GM18505 (cell line): Measurements from ENCODE around the gene FANCI.

Experiments
- ATAC-seq: cut with Tn5 transposase; IDR thresholded peaks from one replicate; pipeline ENCODE4 v1.9.1; 2021; ENCODE audit not compliant: unreplicated experiment
- POLR2A ChIP-seq: IDR thresholded peaks from 4 replicates; pipeline ENCODE4 v1.6.1; 2011; ENCODE audit warnings: borderline replicate concordance; ENCODE audit not compliant: insufficient read depth, insufficient read length; ENCODE audit errors: extremely low read depth

Gene FANCI

DNA sequence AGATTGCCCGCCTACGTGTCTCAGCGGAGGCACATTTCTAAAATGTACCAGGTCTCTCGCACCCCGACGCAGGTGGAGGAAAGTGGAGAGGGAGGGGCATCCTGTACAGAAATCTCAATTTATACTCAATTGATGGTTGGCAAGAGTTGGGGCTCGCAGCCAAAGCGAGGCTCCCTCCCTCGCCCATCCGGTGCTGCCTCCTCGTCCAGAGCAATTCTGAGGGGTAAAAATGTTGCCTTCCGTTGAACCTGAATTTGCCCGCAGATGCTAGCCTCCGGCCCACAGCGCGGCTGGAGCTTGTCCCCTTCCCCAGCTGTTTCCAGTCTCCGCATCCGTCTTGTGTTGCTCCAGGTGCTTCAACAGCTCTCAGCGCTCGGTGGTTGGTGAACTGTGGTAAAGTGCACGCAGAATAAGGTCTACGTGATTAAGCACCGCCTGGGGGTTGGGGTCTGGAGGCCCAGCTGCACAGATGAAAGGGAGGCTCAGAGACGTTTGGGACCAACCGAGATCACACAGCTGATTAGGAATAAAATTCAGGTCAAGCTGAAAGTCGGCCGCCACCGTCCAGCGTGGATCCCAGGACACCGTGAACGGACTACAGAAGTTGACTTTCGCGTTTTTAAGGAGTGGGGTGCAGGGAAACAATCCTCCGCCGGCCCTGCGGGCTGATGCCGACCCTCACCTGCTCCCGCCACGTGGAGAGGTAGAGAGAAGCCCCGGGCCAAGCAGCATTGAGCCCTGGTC lies 91.7 kb downstream of the FANCI start:
- ATAC-seq: no peak
- no peak for TF ChIP-seq POLR2A

DNA sequence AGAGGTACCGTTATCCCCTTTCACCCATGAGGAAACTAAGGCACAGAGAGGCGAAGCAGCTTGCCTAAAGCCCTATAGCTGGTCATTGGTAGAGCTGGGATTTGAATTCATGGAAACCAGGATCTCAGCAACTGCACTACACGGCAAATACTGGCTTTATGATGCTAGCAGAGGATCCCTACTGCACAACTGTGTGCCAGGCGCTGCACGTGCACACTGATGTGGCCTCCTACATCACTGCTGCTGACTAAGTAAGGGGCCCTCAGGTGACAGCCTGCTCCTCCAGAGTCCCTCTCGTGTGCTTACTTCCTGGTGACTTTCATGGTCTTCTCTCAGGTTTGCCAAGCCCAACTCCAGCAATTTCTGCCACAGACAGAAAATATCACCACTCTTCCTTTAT lies 94.3 kb downstream of the FANCI start:
- no peak for ATAC-seq
- no peak for TF ChIP-seq POLR2A

DNA sequence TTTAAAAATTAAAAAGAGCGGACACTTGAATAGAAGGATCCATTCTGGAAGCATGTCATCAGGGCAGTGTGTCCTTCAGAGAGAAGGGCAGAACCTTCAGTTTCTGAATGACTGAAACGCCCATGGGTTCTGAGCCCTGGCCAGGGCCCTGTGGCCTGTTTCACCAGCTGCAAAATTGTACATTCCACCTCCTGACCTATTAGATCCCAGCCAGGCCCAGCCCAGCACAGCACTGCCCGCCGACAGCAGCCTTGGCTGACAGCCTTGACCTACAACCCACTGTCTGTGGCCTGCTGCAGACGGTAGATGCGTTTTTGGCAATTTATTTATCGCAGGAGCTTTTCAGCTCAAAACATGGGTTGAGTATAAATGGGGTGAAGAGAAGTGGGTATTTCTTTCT lies 96.8 kb downstream of the FANCI start:
- TF ChIP-seq POLR2A: no peak
- no peak for ATAC-seq

DNA sequence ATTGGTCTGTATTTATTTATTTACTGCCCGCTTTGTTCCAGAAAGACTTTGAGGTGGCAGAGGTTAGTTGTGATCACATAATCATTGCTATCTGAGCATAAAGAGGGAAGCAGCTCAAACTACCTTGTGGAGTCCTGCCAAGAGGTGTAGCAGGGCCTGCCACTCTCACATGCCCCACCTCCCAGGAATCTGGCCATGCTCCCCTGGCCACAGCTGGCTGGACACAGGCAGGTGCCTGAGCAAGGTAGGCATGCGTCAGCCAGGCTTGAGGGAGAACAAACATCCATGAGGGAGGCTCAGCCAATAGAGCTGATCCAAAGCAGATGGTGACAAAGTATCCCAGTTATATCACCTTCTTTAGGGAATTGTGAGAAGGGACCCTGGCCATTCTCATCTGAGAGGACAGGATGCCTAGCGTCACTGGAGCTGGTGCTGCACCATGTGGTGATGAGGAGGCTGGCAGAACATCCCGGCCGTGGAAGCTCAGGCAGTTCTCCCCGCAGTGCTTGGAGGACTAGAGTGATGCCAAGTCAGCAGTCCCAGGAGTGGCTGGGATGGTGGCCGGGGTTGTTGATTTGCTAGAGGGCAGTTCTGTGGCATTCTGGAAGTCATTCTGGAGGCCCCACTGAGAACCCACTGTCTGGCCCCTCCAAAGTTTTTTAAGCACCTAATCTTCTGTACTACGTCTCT lies 97.7 kb downstream of the FANCI start:
- TF ChIP-seq POLR2A: no peak
- no peak for ATAC-seq

- no peak for ATAC-seq
- no peak for TF ChIP-seq POLR2A
Observed at GRCh38 chr15:89342840-89343239, 99.1 kb downstream of the FANCI start.

DNA sequence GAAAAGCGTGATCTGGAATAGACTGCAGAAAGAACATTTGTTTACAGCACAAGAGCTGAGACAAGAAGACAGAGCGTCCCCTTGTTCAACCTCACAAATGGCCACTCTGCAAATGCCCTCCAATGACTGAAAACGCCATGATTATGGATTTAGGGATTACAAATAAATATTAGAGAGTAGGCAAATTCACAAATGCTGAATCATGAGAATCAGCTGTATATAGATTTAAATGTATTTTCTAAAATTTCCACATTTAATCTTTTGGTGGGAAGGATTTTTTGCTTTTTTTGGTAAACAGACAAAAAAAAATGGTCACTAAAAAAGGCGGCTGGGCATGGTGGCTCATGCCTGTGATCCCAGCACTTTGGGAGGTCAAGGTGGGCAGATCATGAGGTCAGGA lies 101.5 kb downstream of the FANCI start:
- TF ChIP-seq POLR2A: no peak
- ATAC-seq: no peak

GRCh38 chr15:89346516-89347231 lies 102.9 kb downstream of the FANCI start:
- TF ChIP-seq POLR2A: no peak
- no peak for ATAC-seq

DNA sequence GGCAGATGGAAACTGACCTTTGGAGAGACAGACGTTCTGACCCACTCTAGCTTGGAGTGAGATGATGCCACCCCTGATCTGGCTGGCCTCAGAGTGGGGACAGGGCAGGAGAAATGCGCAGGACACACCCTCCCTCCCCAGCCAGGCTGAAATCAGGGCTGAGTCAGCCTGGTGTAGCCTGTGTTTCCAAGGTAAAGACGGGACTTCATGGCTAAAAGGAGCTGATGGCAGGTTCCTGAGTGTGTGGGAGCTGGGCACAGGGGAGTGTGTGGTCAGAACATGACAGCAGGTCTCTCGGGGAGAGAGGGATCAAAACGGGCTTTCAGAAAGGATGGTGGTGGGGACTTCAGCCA lies 105.4 kb downstream of the FANCI start:
- TF ChIP-seq POLR2A: no peak

DNA sequence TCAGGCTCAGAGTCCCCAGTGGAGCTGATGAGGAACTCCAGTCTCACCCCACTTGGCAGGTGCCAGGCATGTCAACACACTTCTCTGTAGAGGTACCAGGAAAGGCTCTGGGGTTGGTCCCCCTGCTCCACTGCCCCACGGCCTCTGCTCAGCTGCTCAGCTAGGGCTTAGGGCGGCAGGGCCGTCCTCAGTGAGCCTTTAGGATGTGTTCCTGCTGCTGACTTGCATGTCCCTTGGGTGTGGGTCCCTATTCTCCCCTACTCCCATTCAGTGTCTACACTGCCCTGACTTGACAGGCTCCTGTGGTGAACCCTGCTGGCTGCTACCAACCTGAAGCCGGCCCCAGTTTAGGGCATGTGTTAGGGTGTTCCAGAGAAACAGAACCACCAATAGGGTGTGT lies 108.7 kb downstream of the FANCI start:
- no peak for ATAC-seq
- TF ChIP-seq POLR2A: no peak

More for the DNA sequence above, 105.4 kb downstream of the FANCI start:
- no peak for ATAC-seq

DNA sequence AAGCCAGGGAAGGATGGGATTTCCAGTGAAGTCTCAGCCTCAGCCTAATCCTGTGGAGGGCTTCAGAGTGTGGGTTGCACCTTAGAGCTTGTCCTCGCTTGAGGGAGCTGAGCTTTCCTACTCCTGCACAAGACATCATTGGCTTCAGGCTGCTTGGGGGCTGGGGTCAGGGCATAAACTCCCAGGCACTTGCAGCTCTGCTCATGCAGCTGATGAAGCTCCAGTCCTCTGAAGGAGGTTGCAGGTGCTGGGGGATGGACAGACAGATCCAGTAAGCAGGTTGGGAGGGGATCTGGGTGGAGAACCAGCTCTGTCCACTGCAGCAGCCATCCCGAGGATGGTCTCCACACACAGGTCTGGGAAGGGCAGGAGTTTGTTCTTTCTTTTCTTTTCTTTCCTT lies 110.2 kb downstream of the FANCI start:
- ATAC-seq: no peak
- TF ChIP-seq POLR2A: no peak

DNA sequence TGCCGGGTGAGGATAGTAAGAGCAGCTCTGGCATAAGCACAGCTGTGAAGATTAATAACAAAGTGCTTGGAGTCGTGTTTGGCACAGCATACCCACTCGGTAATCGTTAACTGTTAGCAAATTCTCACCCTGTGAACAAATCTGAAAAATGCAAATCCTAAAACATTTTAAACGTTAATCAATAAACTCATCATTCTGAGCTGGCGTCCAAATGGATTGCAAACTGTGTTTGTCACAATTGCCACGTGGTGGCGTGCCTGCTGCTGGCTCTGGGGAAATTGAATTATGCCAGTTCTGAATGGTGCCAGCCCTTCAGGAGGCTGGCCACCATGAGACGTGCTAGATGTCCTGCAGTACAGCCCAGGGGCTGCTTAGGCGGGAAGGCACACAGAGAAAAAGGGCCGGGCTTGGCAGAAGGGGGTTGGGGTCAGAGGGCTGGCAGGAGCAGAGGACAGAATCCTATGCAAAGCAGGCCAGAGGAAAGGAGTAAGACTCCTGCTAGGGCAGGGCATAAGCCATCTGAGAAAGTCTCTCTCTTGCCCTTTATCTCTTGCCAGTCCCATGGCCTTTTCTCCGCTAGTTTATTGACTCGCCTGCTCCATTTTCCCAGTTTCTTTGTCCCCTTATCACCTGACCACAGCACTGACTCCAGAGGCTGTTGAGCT lies 113.0 kb downstream of the FANCI start:
- ATAC-seq: no peak
- no peak for TF ChIP-seq POLR2A

DNA sequence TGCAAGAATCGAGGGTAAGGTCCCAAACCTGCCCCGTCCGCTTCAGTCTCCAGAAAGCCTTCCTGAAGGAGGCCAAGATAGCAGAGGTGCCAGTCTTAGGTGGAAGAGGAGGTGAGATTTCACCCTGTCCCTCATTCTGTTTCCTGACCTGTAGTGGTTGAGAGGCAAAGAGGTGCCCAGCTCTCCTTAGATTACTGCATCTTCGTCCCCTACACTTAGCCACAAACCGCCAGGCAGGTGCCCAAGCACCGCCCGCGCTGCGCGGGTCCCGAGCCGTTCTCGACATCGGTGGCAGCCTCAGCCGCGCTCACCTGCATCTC lies 114.6 kb downstream of the FANCI start:
- ATAC-seq: no peak
- TF ChIP-seq POLR2A: no peak

- TF ChIP-seq POLR2A: no peak
- peak; percentile 89 for ATAC-seq
Observed at GRCh38 chr15:89358755-89359439, 115.1 kb downstream of the FANCI start.

GRCh38 chr15:89359471-89360293 lies 115.9 kb downstream of the FANCI start:
- no peak for ATAC-seq
- TF ChIP-seq POLR2A: no peak
